HFF-Myc (cell line): ENCODE results near the gene CNTFR.

Source experiments
- DNase-seq: peaks from one replicate; pipeline ENCODE4 v3.0.0-alpha.2; 2011; ENCODE audit warnings: low read depth; ENCODE audit errors: extremely low read depth
- H3K4me3 ChIP-seq: replicated peaks from 2 replicates; pipeline ENCODE4 v1.5.1; 2011; ENCODE audit warnings: low read depth, mild to moderate bottlenecking, control low read depth, low read length
- CTCF ChIP-seq: IDR thresholded peaks from 2 replicates; pipeline ENCODE4 v1.5.1; 2012; ENCODE audit warnings: mild to moderate bottlenecking, low read depth, low read length, control low read depth; ENCODE audit errors: missing control alignments

Gene CNTFR

DNA sequence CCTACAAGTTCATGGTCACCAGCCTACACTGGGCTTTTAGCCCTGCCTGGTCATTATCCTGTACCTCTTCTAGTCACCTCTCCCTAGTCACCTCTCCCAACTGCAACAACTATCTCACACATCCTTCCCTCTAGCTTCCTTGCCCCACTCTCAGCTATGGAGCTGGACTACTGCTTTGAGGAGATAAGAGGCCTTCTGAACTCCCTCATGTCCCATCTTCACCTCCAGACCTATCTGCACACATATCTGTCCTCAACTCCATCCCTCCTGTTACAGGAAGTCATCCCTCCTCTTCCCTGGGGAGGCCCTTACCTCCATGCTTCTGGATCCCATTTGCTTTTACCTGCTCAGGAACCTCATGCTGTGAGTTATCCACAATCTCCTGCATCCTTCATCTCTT, 16.7 kb upstream of the CNTFR start:
- DNase-seq, result no peak
- no peak for TF ChIP-seq CTCF

GRCh38 chr9:34603610-34604231, 14.2 kb upstream of the CNTFR start:
- peak; percentile 94 for TF ChIP-seq CTCF
- H3K4me3 ChIP-seq, result no peak overlapping the region
- peak; percentile 42 for DNase-seq

More for the DNA sequence above, 16.7 kb upstream of the CNTFR start:
- H3K4me3 ChIP-seq, result no peak overlapping the region

- no peak overlapping the region for H3K4me3 ChIP-seq
- TF ChIP-seq CTCF, result no peak
- no peak for DNase-seq
Measured at GRCh38 chr9:34601937-34602573, 12.5 kb upstream of the CNTFR start.

- no peak for TF ChIP-seq CTCF
- DNase-seq, result no peak
- no peak overlapping the region for H3K4me3 ChIP-seq
Measured at GRCh38 chr9:34600908-34601307, 11.4 kb upstream of the CNTFR start.

- DNase-seq, result no peak
- TF ChIP-seq CTCF, result no peak
- H3K4me3 ChIP-seq, result no peak overlapping the region
Measured at GRCh38 chr9:34599546-34599945, 10.0 kb upstream of the CNTFR start.

DNA sequence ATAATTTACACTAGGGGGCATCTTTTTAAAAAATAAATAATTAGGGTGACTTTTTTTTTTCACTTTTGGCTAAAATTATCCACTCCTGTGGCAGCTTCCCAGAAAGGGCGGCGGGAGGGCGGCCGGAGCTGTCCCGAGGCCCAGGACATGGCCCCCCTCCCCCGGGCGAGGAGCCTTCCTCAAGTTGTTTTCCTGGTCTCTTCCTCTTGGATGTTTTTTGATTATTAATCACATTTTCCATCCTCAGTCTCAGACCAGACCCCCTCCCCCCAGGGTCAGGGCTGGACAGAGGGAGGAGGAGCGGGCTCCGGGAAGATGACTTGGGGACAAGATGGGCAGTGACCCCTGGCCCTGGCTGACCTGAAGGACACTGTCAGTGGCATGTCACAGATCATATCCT, 4.7 kb upstream of the CNTFR start:
- no peak for DNase-seq
- no peak overlapping the region for H3K4me3 ChIP-seq
- TF ChIP-seq CTCF, result no peak
